C4-2B (cell line): ENCODE results near the gene GSK3A.

Experiments
- H3K27ac ChIP-seq: fragments of 450-650 bp; 2 replicates; pipeline ENCODE4 v1.5.1; 2017
- CTCF ChIP-seq: fragments of 450-650 bp; conservative IDR thresholded peaks from 2 replicates; pipeline ENCODE4 v1.5.1; 2017; ENCODE audit warnings: mild to moderate bottlenecking
- ZFX ChIP-seq: fragments of 450-650 bp; IDR thresholded peaks from 2 replicates; pipeline ENCODE4 v1.6.1; 2017

GSK3A gene

GRCh38 chr19:42201489-42202289 is 40.7 kb downstream of the GSK3A start:
- H3K27ac ChIP-seq, result no peak overlapping the region
- TF ChIP-seq ZFX (no peak), CTCF (no peak)

- TF ChIP-seq CTCF (no peak), ZFX (no peak)
- H3K27ac ChIP-seq, result no peak overlapping the region
These were observed 42.2 kb downstream of the GSK3A start for GRCh38 chr19:42200116-42200715.

- no peak for TF ChIP-seq CTCF
- no peak for TF ChIP-seq ZFX
- H3K27ac ChIP-seq, result no peak overlapping the region
These were observed 42.8 kb downstream of the GSK3A start for GRCh38 chr19:42199440-42200115.

GRCh38 chr19:42198676-42199439 is 43.5 kb downstream of the GSK3A start:
- H3K27ac ChIP-seq, result no peak overlapping the region
- TF ChIP-seq CTCF, result no peak
- no peak for TF ChIP-seq ZFX

- H3K27ac ChIP-seq, result no peak overlapping the region
- TF ChIP-seq CTCF (no peak), ZFX (no peak)
These were observed 45.0 kb downstream of the GSK3A start for GRCh38 chr19:42197375-42197817.

- TF ChIP-seq CTCF (no peak), ZFX (no peak)
- H3K27ac ChIP-seq, result no peak overlapping the region
These were observed 46.1 kb downstream of the GSK3A start for GRCh38 chr19:42196011-42197001.
